ENCODE results near the gene CCDC116.

DNA sequence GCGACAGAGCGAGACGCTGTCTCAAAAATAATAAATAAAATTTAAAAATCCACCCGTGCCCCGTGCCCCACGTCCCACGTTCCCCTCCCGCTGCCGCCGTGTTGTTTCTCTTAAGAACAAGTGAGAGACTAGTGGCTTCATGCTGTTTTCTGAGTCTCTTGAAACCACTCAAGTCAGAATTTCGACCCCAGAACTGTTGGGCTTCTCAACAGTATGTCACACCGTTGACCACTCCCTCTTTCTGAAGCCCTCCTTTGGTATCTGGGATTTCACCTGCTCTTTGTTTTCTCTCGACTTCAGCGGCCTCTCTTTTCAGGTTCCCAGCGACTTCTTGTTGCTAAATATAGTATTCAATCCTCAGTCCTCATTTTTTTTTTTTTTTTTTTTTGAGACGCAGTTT, 34.2 kb downstream of the CCDC116 start:
- TF ChIP-seq, protein P1, sequence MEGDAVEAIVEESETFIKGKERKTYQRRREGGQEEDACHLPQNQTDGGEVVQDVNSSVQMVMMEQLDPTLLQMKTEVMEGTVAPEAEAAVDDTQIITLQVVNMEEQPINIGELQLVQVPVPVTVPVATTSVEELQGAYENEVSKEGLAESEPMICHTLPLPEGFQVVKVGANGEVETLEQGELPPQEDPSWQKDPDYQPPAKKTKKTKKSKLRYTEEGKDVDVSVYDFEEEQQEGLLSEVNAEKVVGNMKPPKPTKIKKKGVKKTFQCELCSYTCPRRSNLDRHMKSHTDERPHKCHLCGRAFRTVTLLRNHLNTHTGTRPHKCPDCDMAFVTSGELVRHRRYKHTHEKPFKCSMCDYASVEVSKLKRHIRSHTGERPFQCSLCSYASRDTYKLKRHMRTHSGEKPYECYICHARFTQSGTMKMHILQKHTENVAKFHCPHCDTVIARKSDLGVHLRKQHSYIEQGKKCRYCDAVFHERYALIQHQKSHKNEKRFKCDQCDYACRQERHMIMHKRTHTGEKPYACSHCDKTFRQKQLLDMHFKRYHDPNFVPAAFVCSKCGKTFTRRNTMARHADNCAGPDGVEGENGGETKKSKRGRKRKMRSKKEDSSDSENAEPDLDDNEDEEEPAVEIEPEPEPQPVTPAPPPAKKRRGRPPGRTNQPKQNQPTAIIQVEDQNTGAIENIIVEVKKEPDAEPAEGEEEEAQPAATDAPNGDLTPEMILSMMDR (IDR thresholded peaks at IDR 0.05; ENCODE audit: poor library complexity, severe bottlenecking), result no peak
- TF ChIP-seq POLR2AphosphoS5 (IDR thresholded peaks at IDR 0.05) (no peak), MXI1 (conservative IDR thresholded peaks at IDR 0.05; ENCODE audit: poor library complexity, severe bottlenecking) (no peak)
- TF ChIP-seq, protein P2, sequence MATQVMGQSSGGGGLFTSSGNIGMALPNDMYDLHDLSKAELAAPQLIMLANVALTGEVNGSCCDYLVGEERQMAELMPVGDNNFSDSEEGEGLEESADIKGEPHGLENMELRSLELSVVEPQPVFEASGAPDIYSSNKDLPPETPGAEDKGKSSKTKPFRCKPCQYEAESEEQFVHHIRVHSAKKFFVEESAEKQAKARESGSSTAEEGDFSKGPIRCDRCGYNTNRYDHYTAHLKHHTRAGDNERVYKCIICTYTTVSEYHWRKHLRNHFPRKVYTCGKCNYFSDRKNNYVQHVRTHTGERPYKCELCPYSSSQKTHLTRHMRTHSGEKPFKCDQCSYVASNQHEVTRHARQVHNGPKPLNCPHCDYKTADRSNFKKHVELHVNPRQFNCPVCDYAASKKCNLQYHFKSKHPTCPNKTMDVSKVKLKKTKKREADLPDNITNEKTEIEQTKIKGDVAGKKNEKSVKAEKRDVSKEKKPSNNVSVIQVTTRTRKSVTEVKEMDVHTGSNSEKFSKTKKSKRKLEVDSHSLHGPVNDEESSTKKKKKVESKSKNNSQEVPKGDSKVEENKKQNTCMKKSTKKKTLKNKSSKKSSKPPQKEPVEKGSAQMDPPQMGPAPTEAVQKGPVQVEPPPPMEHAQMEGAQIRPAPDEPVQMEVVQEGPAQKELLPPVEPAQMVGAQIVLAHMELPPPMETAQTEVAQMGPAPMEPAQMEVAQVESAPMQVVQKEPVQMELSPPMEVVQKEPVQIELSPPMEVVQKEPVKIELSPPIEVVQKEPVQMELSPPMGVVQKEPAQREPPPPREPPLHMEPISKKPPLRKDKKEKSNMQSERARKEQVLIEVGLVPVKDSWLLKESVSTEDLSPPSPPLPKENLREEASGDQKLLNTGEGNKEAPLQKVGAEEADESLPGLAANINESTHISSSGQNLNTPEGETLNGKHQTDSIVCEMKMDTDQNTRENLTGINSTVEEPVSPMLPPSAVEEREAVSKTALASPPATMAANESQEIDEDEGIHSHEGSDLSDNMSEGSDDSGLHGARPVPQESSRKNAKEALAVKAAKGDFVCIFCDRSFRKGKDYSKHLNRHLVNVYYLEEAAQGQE (IDR thresholded peaks at IDR 0.05; ENCODE audit: borderline replicate concordance), result no peak
